ENCODE results near the gene TBC1D1. TPM values are rescaled to one million over a fixed set of nuclear protein-coding genes. Genes with fewer than 3 reads are reported as not detected.

Gene TBC1D1
- total RNA-seq, 2 donors from 2014 or later = 23.3 to 28.7 TPM

DNA sequence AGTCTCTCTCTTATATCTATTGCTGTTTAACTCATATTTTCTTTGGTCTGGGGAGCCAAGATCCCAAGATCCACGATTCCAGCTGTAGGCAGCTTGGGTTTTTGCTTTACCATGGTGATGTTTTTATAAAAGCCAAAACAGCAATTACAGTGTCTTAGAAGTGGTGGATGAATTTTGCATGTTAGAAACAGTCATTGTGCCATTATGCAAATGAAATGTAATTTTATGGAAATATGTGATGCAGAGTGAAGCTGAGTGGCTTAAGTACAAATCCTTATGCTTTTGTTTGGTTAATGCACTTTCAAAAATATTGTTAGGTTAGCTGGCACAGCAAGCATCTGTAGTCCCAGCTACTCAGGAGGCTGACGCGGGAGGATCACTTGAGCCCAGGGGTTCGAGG lies 36.5 kb downstream of the TBC1D1 start:
- 79 to 81% methylated on average over 4 of the region's 4 CpGs for WGBS, 2 donors
- no peak for DNase-seq
- Histone ChIP-seq H3K4me3 (no peak overlapping the region), H3K27ac (no peak overlapping the region), H3K9me3 (no peaks in the 10 kb centered on the region), H3K4me1 (no peaks in the 10 kb centered on the region), H3K36me3 (replicated peaks in 1 of 2; ENCODE audit: insufficient read depth in 1 of 2, low read depth in 2 of 2) (no peaks in the 10 kb centered on the region), H3K27me3 (no peaks in the 10 kb centered on the region)
- intact Hi-C loops (cut with DNase I) = no loop called here
- no peak for ATAC-seq
- TF ChIP-seq POLR2A (IDR thresholded peaks at IDR 0.05) = no peak
- TF ChIP-seq, protein P1, sequence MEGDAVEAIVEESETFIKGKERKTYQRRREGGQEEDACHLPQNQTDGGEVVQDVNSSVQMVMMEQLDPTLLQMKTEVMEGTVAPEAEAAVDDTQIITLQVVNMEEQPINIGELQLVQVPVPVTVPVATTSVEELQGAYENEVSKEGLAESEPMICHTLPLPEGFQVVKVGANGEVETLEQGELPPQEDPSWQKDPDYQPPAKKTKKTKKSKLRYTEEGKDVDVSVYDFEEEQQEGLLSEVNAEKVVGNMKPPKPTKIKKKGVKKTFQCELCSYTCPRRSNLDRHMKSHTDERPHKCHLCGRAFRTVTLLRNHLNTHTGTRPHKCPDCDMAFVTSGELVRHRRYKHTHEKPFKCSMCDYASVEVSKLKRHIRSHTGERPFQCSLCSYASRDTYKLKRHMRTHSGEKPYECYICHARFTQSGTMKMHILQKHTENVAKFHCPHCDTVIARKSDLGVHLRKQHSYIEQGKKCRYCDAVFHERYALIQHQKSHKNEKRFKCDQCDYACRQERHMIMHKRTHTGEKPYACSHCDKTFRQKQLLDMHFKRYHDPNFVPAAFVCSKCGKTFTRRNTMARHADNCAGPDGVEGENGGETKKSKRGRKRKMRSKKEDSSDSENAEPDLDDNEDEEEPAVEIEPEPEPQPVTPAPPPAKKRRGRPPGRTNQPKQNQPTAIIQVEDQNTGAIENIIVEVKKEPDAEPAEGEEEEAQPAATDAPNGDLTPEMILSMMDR (IDR thresholded peaks at IDR 0.05) = no peak

GRCh38 chr4:37928426-37929416 lies 37.8 kb downstream of the TBC1D1 start:
- H3K27me3 ChIP-seq = no peaks in the 10 kb centered on the region
- 69 to 71% methylated on average over 12 of the region's 12 CpGs for WGBS, 2 donors
- no peaks in the 10 kb centered on the region for H3K4me1 ChIP-seq
- no peak overlapping the region for H3K4me3 ChIP-seq
- no peak for ATAC-seq
- H3K27ac ChIP-seq = no peak overlapping the region
- TF ChIP-seq, protein P1 (IDR thresholded peaks at IDR 0.05) = no peak
- no peak for TF ChIP-seq POLR2A (IDR thresholded peaks at IDR 0.05)
- no peak for DNase-seq
- H3K9me3 ChIP-seq = no peaks in the 10 kb centered on the region
- H3K36me3 ChIP-seq (replicated peaks in 1 of 2; ENCODE audit: insufficient read depth in 1 of 2, low read depth in 2 of 2) = no peaks in the 10 kb centered on the region
- intact Hi-C loops (cut with DNase I) = no loop called here

GRCh38 chr4:37934096-37934495 lies 43.2 kb downstream of the TBC1D1 start:
- no peaks in the 10 kb centered on the region for H3K9me3 ChIP-seq
- H3K4me1 ChIP-seq = no peaks in the 10 kb centered on the region
- no peak overlapping the region for H3K27ac ChIP-seq
- no peaks in the 10 kb centered on the region for H3K27me3 ChIP-seq
- intact Hi-C loops (cut with DNase I) = no loop called here
- ATAC-seq (no peak), DNase-seq (no peak)
- no peak overlapping the region for H3K4me3 ChIP-seq
- WGBS, 2 donors = 83 to 96% methylated on average over 6 to 8 of the region's 8 CpGs
- TF ChIP-seq, protein P1 (IDR thresholded peaks at IDR 0.05) = no peak
- no peak for TF ChIP-seq POLR2A (IDR thresholded peaks at IDR 0.05)
- H3K36me3 ChIP-seq (replicated peaks in 1 of 2; ENCODE audit: insufficient read depth in 1 of 2, low read depth in 2 of 2) = no peaks in the 10 kb centered on the region

GRCh38 chr4:37934609-37935008 lies 43.7 kb downstream of the TBC1D1 start:
- WGBS, 2 donors = 74 to 84% methylated on average over 3 of the region's 3 CpGs
- TF ChIP-seq, protein P1 (IDR thresholded peaks at IDR 0.05) = no peak
- no peak for TF ChIP-seq POLR2A (IDR thresholded peaks at IDR 0.05)
- ATAC-seq (no peak), DNase-seq (no peak)
- Histone ChIP-seq H3K4me3 (no peak overlapping the region), H3K36me3 (replicated peaks in 1 of 2; ENCODE audit: insufficient read depth in 1 of 2, low read depth in 2 of 2) (no peaks in the 10 kb centered on the region), H3K27ac (no peak overlapping the region), H3K27me3 (no peaks in the 10 kb centered on the region), H3K4me1 (no peaks in the 10 kb centered on the region), H3K9me3 (no peaks in the 10 kb centered on the region)
- intact Hi-C loops (cut with DNase I) = no loop called here

Data from body of pancreas (tissue), 4 donors.